Measurements from ENCODE around the gene MMS19. TPM values are rescaled to one million over a fixed set of nuclear protein-coding genes. Genes with fewer than 3 reads are reported as not detected.

MMS19 gene
- total RNA-seq, 4 donors from 2014 or later: 80.2 to 127 (median 85.7) TPM

DNA sequence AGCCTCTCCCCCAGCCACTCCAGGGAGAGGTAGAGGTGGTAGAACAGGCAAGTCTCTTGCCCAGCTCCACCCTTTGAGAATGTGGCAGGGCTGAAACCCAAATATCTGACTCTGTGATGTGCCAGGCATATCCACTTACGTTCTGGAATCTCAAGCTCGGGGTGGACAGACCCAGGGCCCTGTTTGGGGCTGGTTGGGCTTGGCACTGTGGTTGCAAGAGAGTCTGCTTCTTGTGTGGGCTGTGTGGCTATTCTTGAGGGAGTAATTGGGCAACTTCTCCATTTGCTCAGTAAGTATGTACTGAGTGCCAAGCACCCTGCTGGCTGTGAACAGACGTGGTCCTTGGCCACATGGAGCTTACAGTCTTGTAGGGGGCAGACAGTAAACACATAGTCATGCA lies 5.2 kb upstream of the MMS19 start:
- DNase-seq: no peak
- no peaks in the 10 kb centered on the region for H3K27me3 ChIP-seq
- TF ChIP-seq, protein P1, sequence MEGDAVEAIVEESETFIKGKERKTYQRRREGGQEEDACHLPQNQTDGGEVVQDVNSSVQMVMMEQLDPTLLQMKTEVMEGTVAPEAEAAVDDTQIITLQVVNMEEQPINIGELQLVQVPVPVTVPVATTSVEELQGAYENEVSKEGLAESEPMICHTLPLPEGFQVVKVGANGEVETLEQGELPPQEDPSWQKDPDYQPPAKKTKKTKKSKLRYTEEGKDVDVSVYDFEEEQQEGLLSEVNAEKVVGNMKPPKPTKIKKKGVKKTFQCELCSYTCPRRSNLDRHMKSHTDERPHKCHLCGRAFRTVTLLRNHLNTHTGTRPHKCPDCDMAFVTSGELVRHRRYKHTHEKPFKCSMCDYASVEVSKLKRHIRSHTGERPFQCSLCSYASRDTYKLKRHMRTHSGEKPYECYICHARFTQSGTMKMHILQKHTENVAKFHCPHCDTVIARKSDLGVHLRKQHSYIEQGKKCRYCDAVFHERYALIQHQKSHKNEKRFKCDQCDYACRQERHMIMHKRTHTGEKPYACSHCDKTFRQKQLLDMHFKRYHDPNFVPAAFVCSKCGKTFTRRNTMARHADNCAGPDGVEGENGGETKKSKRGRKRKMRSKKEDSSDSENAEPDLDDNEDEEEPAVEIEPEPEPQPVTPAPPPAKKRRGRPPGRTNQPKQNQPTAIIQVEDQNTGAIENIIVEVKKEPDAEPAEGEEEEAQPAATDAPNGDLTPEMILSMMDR (IDR thresholded peaks at IDR 0.05): no peak
- TF ChIP-seq POLR2A (IDR thresholded peaks at IDR 0.05): no peak
- H3K4me1 ChIP-seq: peaks cover 0 to 10% (median 4%) of the 10 kb centered on the region in 4 donors
- no peaks in the 10 kb centered on the region for H3K9me3 ChIP-seq
- no peak overlapping the region for H3K27ac ChIP-seq
- no peak overlapping the region for H3K4me3 ChIP-seq
- no peaks in the 10 kb centered on the region for H3K36me3 ChIP-seq

DNA sequence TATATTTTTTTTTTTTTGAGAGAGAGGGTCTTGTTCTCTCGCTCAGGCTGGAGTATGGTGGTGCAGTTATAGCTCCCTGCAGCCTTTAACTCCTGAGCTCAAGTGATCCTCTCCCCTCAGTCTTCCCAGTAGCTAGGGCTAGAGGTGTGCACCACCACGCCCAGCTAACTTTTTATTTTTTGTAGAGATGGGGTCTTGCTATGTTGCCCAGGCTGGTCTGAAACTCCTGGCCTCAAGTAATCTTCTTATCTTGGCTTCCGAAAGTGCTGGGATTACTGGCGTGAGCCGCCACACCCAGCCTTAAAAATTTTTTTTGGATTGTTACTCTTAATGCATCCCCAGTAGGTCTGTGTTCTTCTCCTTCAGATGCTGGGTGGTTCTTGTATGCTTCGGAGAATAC lies 4.7 kb upstream of the MMS19 start:
- H3K36me3 ChIP-seq: no peaks in the 10 kb centered on the region
- peaks cover 0 to 10% (median 4%) of the 10 kb centered on the region in 4 donors for H3K4me1 ChIP-seq
- H3K9me3 ChIP-seq: no peaks in the 10 kb centered on the region
- H3K27me3 ChIP-seq: no peaks in the 10 kb centered on the region
- H3K27ac ChIP-seq: no peak overlapping the region
- TF ChIP-seq, protein P1 (IDR thresholded peaks at IDR 0.05): no peak
- TF ChIP-seq POLR2A (IDR thresholded peaks at IDR 0.05): no peak
- DNase-seq: no peak
- no peak overlapping the region for H3K4me3 ChIP-seq

DNA sequence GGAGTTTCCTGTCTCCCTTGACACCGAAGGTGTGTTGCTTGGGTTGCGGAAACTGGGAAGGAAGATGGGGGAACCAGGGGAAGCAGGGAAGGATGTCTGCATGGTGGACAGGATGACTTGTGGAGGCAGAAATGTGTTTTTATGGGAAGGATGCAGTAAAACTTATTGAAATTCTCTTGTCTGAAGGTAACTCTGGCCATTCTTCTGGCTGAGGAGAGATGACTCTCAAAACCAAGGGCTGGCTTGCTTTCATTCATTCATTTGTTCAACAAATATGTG lies 2.0 kb upstream of the MMS19 start:
- Histone ChIP-seq H3K4me1 (peaks cover 0 to 23% (median 7%) of the 10 kb centered on the region in 4 donors), H3K4me3 (no peak overlapping the region), H3K27ac (no peak overlapping the region), H3K36me3 (no peaks in the 10 kb centered on the region), H3K9me3 (no peaks in the 10 kb centered on the region), H3K27me3 (no peaks in the 10 kb centered on the region)
- TF ChIP-seq POLR2A (IDR thresholded peaks at IDR 0.05): no peak
- TF ChIP-seq, protein P1 (IDR thresholded peaks at IDR 0.05): no peak
- DNase-seq: no peak

DNA sequence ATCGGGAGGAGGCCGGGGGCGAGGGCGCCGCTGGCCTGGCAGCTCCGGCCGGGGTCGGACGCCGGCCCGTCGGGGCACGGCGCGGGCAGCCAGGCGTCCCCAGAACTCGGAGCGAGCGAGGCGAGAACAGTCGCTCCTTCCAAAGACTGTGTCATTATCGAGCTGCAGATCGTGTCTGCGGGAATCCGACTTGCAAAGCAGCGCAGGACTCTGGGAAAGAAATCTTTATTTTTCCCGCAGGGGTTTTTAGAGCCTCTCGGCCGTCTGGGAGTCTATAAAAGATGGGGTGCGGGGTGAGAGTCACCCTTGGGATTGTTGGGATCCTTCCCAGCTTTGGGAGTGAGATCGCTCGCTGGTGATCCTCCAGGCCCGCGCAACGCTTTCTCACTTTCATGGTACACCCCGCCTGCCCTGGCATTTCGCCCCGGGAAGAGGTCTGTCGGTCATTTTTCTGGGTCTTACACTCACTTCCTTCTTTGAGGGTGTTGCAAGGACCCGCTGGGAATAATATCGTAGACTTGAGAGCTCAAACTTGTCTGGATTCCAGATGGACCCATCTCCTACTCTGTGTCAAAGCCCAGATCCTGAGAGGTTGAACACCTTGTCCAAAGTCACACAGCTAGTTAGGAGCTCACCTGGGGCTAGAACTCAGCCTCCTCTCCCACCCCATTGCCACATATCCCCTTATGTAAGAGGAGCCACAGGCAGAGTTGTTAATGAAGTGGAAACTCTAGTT lies 1.5 kb upstream of the MMS19 start:
- Histone ChIP-seq H3K4me1 (peaks cover 0 to 28% (median 7%) of the 10 kb centered on the region in 4 donors), H3K27me3 (no peaks in the 10 kb centered on the region), H3K36me3 (no peaks in the 10 kb centered on the region), H3K27ac (peak overlapping the region; percentile 89 to 95 (median 92)), H3K9me3 (no peaks in the 10 kb centered on the region), H3K4me3 (peak overlapping the region; percentile 92 to 94 (median 93))
- no peak for TF ChIP-seq POLR2A (IDR thresholded peaks at IDR 0.05)
- TF ChIP-seq, protein P1 (IDR thresholded peaks at IDR 0.05): no peak
- peak in 2 of 3 donors; percentile 20 to 71 for DNase-seq

DNA sequence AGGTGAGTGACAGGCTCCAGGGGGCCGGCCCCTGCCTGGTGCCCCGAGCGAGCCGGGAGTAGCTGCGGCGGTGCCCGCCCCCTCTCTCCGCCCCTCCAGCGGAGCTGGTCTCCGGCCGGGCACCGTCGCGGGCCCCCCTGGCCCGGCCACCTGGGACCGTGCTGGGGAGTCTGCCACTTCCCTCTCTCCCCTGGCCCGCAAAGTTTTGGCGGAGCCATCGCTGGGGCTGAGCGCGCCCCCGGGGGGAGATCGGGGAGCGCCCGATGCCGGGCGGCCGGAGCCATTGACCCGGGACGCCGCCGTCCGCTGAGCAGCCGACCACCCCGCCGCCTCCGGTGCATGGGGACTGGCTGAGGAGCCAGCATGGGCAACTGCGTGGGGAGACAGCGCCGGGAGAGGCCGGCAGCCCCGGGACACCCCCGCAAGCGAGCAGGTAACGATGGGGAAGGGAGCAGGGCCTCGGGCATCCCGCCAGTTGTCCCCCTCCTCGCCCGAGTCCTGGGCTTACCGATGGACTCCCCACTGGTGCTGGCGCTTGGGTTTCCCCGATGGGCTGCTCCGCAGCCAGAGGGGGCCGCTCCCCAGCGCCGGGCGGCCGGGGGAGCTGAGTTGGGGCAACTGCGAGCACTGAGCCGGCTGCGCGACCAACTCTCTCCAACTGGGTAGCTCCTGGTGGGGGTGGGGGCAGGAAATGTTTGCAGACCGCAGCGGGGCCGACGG lies 779 bp upstream of the MMS19 start, which contains the start of gene UBTD1:
UBTD1 (plus strand) TSS at position 84 of the 720 bp plus-strand sequence; CDS start at position 364, 280 bp downstream.
- peak in 2 of 3 donors; percentile 45 to 63 for DNase-seq
- no peaks in the 10 kb centered on the region for H3K27me3 ChIP-seq
- peak within 1 kb of the TSS; percentile 89 to 95 (median 92) for H3K27ac ChIP-seq
- peak within 1 kb of the TSS; percentile 92 to 94 (median 93) for H3K4me3 ChIP-seq
- no peak for TF ChIP-seq POLR2A (IDR thresholded peaks at IDR 0.05)
- TF ChIP-seq, protein P1 (IDR thresholded peaks at IDR 0.05): no peak
- no peaks in the 10 kb centered on the region for H3K9me3 ChIP-seq
- no peaks in the 10 kb centered on the region for H3K36me3 ChIP-seq
- peaks cover 0 to 28% (median 7%) of the 10 kb centered on the region in 4 donors for H3K4me1 ChIP-seq
